HG03280 (cell line): ENCODE data around the gene METTL16.

ENCODE experiments used
- ATAC-seq: cut with Tn5 transposase; IDR thresholded peaks from one replicate; pipeline ENCODE4 v1.9.1; 2021; ENCODE audit warnings: mild to moderate bottlenecking, moderate library complexity; ENCODE audit not compliant: unreplicated experiment

The METTL16 gene

DNA sequence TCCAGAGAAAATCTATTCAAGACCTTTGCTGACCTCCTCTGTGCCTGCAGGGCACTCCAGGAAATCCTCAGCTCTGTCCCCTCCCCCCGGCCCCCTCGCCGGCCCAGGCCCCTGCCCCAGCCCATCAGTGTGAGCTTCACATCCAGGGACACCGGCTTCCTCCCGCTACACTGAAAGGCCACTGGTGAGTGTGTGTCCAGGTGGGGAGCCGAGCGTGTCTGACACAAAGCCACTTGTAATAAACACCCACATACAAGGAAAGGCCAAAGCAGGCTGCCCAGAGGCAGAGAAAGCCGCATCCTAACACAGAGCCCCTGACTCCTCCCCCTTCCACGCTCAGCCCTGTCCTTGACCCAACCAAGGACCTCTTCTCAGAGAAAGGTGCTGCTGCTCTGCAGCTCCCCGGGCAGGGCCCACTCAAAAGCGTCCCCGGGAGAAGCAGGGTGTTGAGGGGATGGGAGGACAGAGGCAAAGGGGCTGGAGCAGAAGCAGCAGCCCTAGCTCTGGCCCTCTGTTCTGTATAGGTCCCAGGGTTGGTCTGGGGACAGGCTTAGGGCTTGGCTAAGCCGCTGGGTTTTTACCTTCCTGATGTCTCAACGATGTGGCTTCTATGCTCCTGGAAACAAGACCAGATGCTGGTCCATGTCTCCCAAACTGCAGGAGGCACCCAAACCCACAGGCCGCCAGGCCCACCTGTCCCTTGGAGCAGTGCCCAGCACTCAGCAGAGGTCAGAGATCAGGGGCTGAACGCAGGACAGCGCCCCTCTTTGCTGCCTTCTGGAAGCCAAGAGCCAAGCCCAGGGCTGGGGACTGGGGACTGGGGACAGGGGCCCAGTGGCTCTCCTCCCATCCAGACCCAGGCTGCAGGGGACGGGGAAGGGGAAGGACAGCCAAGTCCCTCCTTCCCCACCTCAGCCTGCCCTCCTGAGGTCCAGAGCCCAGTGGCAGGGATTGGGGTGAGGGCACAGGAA, 126.2 kb downstream of the METTL16 start:
- no peak for ATAC-seq

DNA sequence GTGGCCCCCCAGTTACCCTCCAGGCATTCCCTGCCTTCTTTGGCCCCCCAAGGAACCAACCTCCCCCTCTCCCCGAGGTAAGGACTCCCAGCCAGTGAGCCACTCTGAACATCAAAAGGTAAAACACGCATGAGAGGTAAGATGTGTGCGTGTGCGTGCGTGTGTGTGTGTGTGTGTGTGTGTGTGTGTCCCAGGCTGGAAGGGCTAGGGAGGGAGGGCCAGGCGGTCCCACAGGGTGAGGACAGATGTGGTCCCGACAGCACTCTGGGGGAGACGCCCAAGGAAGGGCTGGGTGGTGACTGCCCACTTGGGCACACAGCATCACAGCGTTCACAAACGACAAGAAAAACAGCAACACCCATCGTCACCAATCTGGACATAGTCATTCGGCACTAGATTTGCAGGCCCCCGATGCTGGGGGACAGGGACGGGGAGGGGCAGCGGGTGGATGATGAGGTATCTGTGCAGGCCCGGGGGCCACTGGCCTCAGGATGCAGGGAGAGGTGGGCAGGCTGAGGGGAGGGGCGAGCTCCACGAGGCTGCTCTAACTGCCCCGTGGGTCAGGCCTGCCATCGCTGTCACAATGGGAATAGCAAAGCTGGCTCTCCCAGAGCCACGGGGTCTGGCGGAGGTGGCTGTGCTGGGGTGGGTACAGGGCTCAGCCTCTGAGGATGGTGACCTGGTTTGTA, 127.1 kb downstream of the METTL16 start:
- ATAC-seq = no peak

DNA sequence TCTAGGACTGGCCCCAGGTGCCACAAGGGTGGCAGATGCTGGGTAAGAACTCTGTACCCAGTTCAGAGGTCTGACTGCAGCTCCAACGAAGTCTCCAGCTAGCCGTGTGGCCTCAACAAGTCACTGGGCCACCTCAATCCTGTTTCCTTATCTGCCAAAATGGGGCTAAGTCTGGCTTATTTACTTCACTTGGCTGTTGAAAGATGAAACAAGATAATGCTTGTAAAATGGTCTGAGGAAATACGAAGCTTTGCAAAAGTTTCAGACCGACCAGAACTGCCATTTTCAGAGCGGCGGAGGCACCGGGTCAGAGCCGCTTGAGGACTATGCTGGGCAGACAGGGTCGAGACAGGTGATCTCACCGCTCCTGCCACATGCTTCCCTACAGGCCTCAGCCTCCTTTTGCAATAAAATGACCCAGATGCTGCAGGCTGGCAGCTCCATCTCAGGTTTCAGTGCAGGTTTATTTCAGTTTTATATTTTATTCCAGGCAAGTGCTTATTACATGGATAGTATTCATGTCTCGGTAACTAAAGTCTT, 128.0 kb downstream of the METTL16 start:
- ATAC-seq = no peak

DNA sequence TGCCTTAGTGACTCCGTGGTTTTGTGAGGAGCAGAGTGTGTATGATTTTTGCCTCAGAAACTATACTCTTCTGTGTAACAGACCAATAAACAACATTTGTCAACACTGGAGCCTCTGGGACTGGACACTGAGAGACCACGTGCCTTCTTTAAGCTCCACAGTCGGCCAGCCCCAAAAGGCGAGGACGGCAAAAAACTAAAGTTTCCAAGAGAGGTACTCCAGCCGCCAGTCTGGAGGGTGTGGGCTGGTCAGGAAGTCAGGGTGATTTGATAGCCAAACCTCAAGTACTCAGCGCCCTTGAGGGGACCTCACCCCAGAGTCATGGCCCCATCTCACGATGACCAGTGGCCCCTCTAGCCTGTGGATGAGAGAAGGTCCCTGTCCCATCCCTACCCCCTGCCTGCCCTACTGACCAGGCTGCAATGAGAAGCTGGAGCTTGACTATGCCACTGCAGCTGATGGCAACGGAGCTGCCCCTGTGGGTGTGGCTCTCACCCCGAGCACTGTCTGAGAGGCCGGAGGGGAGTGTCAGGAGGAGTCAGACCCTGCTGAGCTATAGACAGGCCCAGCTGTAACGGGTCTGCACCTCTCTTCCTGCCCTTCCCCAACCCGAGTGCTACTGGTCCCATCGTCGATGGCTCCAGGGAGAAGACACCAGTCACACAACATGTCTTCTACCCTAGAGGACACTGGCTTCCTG, 130.6 kb downstream of the METTL16 start:
- no peak for ATAC-seq

DNA sequence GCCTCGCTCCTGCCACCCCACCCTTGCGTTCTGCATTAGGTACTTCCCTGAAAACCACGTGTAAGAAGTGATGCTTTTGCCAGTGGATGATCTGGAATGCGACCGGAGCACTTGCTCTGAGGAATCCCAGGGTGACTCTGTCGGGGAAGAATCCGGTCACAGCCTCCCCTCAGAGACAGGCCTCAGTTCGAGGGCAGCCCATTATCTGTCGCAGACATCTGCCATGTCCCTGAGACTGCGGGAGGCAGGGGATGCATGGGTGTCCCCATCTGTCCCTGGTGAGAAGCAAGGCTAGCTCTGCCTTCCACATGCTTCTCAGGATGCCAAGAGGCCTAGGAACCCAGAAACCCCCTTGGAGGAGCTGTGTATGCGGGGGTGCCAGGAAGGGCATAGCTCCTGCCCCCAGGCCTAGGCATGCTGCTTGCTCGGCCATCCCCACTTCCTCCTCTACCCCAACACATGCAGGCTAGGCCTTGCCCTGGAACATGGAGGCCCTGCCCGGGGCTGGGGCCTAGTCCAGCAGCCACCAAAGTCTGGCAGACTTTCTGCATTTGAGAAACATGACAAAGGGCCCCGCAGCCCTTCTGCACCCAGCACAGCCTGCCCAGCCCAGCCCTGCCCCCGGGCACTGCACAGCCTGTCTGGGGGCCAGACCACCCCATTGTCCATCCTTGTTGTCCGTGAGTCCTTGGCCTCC, 131.3 kb downstream of the METTL16 start:
- ATAC-seq = no peak

DNA sequence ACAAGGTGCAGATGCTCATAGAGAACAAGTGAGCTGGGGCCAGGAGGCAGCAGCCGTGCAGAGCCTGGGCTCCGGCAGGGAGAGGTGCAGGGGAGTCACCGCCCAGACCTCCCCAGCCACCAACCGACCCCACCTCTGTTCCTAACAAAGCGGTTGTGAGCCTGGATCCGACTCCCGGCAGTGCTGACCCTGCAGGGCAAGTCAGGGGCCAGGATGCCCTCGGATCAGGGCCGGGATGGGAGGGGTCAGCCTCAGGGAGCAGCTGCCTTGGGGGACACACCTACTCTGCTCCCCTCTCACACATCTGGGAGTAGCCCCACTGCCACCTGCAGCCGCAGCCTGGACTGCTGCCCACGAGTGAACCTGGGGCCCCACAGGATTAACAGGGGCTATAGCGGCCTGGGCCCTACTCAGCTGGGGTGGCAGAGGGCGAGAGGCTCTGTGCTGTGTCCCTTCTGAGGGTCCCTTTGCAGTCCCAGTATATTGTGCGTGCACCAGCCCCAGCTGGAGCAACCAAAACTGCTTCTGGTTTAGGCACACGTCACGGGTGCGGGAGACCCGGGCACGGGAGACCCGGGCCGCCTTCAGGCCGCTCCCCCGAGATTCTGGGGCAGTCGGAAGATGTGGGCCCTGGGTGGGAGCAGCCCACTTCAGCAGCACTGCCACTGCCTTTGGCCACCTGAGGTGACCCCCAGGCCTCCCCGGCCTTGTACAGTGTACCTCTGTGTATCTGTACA, 132.0 kb downstream of the METTL16 start:
- ATAC-seq = no peak

DNA sequence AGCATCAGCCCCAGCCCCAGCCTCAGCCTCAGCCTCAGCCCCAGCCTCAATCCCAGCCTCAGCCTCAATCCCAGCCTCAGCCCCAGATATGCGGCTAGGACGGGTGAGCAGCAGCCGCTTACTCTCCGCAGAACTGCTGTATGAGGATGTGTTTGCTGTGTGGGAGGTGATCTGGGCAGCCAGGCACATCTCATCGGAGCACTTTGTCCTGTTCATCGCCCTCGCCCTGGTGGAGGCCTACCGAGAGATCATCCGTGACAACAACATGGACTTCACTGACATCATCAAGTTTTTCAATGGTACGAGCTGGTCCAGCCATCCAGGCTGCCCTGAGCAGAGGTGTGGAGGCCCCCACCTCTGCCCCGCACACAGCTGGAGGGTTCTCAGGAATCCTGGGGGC, 132.8 kb downstream of the METTL16 start:
- no peak for ATAC-seq

DNA sequence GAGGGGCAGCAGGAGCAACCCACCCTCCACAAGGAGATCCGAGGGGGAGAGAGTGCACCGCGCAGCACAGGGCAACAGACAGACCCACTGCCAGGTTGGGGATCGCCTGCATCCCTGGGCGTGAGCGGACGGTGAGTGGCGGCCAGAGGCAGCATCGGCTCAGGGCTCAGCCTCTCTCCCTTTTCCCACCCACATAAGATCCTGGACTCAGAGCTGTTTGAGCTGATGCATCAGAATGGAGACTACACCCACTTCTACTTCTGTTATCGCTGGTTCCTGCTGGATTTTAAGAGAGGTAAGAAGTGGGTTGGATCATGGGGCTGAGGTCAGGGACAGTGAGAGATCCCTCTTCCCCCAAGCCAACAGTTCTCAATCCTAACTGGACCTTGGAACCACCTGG, 134.0 kb downstream of the METTL16 start:
- ATAC-seq = no peak

DNA sequence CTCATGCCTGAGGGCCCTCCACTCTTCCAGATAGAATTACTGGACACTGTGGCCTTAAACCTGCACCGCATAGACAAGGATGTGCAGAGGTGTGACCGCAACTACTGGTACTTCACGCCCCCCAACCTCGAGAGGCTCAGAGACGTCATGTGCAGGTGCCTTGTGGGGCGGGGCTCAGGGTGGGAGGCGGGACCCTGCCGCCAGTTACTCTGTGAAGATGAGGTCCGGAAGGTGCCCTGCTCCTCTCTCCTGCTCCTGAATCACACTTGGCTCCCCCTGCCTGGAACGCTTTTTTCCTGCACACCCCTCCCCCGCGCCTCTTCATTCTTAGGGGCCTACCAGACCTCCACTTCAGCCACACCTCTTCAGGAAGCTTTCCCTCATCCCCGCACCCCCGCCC, 135.6 kb downstream of the METTL16 start:
- ATAC-seq = no peak

DNA sequence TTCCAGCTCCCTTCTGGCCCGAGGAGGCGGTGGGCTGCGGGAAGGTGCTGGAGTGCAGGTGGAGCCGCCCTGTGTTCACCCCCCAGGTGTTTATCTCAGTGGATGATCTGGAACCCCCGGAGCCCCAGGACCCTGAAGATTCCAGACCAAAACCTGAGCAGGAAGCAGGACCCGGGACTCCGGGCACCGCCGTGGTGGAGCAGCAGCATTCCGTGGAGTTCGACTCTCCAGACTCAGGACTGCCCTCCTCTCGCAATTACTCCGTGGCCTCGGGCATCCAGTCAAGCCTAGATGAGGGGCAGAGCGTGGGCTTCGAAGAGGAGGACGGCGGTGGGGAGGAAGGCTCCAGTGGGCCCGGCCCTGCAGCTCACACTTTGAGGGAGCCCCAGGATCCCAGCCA, 136.3 kb downstream of the METTL16 start:
- ATAC-seq = no peak

DNA sequence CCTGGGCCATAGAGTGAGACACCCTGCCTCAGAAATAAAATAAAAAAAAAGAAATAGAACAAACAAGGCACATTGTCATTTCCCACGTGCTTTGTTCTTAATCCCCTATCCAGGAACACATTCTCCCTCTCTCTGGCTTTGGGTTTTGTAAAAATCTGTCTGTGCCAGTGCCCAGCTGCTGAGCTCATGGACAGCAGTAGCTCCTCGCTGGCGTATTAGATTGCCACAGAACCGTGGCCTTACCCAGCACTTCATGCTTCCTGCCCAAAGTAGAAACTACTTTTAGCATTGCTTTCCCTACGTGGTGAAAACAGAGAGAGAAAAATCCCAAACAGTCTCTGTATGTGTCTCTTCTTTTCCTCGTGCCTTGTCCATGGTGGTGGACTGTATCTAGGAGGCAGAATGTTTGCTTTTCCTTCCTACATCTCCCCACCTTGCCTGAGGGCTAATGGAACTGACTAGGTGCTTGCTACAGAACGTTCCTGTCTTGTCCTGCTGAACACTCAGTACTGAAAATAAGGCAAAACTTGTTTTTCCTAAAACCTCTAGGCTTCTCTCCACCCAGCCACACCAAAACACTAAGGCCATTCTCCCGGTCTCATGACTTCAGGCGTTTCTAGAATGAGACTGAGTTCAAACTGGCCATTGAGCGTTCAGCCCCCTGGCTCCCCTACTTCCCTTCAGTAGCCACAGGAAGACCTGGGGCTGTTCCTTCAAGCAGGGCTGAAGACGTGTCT, 137.0 kb downstream of the METTL16 start:
- ATAC-seq = no peak

DNA sequence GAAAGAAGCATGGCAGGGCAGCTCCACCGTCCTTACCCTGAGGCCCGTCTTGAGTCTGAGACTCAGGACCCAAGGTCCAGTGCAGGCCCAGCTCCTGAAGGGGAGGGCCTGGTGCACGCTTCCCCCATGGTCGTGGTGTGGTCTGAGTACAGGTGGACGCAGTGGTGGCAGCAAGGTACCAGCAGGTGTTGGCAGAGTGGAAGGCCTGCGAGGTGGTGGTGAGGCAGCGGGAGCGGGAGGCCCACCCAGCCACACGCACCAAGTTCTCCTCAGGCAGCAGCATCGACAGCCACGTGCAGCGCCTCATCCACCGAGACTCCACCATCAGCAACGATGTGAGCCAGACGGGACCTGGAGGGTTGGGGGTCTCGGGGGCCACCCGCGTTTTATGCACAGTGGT, 138.5 kb downstream of the METTL16 start:
- no peak for ATAC-seq

DNA sequence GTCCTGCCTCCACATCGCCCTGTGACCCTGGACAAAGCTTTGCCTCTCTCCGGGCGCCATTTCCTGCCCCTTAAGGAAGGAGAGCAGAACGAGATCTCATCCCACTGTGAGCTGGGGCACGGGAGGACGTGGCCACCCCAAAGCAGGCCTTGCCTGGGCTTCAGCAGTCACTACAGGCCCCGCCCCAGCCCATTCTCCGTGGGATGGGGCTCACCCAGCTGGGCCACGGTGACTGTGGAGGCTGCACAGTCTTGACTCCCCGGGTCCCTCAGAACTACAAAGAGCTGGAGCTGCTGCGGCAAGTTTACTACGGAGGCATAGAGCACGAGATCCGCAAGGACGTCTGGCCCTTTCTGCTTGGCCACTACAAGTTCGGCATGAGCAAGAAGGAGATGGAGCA, 139.0 kb downstream of the METTL16 start:
- no peak for ATAC-seq

DNA sequence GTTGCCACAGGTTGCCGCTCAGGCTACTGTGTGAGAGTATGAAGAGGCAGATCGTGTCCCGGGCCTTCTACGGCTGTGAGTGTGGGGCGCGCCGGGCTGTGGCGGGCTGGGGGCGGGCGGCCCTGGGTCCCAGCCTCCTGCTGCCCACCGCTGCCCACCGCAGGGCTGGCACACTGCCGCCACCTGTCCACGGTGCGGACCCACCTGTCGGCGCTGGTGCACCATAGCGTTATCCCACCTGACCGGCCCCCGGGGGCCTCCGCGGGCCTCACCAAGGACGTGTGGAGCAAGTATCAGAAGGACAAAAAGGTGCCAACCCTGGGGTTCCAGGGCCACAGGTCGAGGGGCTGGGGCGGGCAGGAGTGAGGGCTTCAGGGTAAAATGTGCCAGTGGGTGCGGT, 139.5 kb downstream of the METTL16 start:
- ATAC-seq = no peak

DNA sequence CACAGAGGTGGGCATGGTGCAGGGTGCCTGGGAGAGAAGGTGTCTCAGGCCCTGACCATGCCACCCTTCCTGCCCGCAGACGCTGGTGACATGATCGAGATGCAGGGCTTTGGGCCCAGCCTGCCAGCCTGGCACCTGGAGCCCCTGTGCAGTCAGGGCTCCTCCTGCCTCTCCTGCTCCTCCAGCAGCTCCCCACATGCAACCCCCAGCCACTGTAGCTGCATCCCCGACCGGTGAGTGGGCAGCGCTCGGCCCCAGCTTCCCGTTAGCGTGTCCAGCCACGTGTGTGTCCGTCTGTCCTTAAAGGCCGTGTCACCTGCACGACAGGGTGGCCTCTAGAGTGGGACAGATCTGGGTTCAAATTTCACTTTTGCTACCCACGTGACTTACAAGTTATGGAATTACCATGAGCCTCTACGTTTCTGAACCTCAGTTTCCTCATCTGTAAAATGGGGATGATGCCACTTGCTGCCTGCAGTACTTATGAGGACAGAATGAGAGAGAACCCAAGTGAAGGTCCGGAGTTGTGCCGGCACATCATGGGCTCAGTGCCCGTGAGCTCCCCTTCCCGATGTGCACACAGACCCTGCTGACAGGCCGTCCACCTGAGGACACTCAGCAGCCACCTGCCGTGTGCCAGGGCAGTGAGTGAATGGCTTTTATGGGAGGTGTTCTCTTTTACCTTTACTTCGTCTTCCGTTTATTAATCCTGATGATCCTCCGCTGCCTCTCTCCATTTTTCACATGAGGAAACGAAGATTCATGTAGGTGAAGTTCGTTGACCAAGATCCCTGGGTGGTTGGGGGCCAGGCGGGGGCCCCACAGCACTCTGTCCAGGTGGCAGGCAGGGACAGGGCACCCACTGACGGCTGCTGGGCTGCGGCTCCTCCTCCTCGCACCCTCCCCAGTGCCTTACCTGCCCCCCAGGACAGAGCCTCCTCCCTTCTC, 140.2 kb downstream of the METTL16 start:
- no peak for ATAC-seq

DNA sequence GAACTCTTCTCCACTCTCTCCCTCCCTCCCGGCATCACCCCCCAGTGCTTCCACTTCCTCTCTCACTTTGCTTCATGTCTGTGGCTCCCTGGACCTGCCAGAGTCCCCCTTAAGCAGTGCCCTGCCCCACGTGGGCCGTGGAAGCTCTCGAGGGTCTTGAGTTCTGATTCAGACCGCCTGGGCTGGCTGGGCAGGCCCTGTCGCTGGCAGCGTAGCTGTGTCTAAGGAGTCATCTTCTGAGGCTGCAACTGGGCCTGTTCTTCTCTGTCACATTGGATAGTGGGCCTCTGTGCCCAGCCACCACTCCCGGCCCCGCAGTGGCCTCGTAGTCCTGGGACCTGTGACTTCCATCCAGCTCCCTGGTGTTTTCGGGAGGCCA, 141.5 kb downstream of the METTL16 start:
- ATAC-seq = no peak

DNA sequence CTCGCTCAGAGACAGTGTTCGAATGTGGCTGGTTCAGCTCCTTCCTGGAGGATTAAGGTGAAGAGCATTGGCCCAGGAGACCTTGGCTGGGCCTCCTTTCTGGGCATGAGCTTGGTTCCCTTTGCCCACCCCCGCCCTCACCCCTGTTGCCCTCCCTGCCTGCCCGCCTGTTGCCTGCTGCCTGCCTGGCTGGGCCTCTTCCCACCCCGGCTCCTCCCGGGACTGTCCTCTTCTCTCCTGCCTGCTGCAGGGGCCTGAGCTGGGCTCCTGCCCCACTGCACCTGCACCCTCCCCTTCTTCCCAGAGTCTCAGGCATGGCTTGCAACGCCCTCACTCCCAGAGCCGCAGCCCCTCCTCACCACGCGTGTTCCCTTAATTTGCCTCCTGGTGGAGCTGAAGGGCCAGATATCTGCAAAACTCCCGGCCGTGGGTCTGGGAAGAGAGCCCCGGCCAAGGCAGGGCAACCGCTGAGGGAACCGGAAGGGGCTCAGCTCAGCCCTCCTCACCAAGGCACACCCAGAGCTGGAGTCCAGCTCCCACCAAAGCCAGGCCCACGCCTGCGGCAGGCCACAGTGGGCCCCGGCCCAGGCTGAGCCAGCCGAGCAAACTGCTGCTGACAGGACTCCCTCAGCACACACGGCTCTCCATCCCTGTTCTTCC, 142.0 kb downstream of the METTL16 start:
- no peak for ATAC-seq

DNA sequence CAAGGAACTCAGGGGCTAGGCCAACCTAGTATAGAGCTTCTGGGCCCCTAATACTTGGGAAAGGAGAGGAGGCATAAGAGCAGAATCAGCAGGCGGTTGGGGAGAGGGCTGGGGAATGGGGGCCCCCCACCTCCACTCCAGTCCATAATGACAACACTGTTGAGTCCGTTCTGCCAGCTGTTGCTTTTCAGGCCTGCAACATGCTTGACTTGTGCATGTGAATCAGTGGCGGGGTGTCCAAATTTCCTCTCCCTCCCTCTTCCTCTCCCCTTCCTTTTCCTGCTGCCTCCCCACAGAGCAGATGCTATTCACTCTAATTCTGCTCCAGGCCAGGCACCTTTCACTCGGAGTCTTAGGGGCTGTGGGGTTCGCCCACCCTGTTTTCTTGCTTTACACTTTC, 142.6 kb downstream of the METTL16 start:
- ATAC-seq = no peak
